Activated CD8-positive, alpha-beta T cell treated with anti-CD3 and anti-CD28 coated beads for 36 hours (primary cell): Measurements from ENCODE around the gene RAB25. TPM values are rescaled to one million over a fixed set of nuclear protein-coding genes. Genes with fewer than 3 reads are reported as not detected.

Source experiments
- ATAC-seq: fragments of 200-7000 bp; cut with Tn5 transposase; one replicate; pipeline ENCODE4 v1.10.0; 2021; ENCODE audit warnings: mild to moderate bottlenecking, moderate library complexity
- CTCF ChIA-PET: fragments of 350-600 bp; sonication (Branson Sonifier 250); formaldehyde crosslinking; loops from one replicate; lab custom pipeline; 2021; ENCODE audit warnings: antibody characterized with exemption; lab: Charles Lee
- POLR2A ChIA-PET: fragments of 350-600 bp; sonication (Branson Sonifier 250); formaldehyde crosslinking; loops from one replicate; lab custom pipeline; 2021; ENCODE audit warnings: antibody characterized with exemption; lab: Charles Lee
- DNase-seq: peaks from one replicate; pipeline ENCODE4 v3.0.0-alpha.2; 2020
- H3K27ac Mint-ChIP-seq: one replicate; pipeline ENCODE4 v1.8.0; 2021; ENCODE audit warnings: mild to moderate bottlenecking, mixed read lengths
- H3K27me3 Mint-ChIP-seq: one replicate; pipeline ENCODE4 v1.8.0; 2021; ENCODE audit warnings: mixed read lengths
- H3K36me3 Mint-ChIP-seq: one replicate; pipeline ENCODE4 v1.8.0; 2021; ENCODE audit warnings: low read depth, mixed read lengths
- H3K4me1 Mint-ChIP-seq: one replicate; pipeline ENCODE4 v1.8.0; 2021; ENCODE audit warnings: low read depth, mixed read lengths
- H3K4me3 Mint-ChIP-seq: one replicate; pipeline ENCODE4 v1.8.0; 2021; ENCODE audit warnings: mild to moderate bottlenecking, moderate library complexity, mixed read lengths
- H3K9me3 Mint-ChIP-seq: one replicate; pipeline ENCODE4 v1.8.0; 2021; ENCODE audit warnings: mixed read lengths
- intact Hi-C: fragments of 100-400 bp; cut with micrococcal nuclease; formaldehyde crosslinking; loops from one replicate; pipeline ENCODE4 v1.10.0; 2022
- total RNA-seq, 2 experiments: library from RNA; stranded (reverse); gene quantifications; one replicate each; pipeline ENCODE4 v1.2.3, GENCODE V29; 2021
- TF ChIP-seq, protein P1 (sequence below): fragments of 200-600 bp; IDR thresholded peaks from one replicate; pipeline ENCODE4 v1.8.0; 2022; ENCODE audit warnings: antibody characterized with exemption, mild to moderate bottlenecking

Gene RAB25
- total RNA-seq, 2 experiments from 2014 or later = 0.49 to 0.63 TPM

GRCh38 chr1:156020293-156021092 is 40.5 kb upstream of the RAB25 start, which contains the start of gene SSR2:
SSR2 (minus strand) TSS chr1:156020951; CDS start chr1:156020167, 784 bp downstream.
- peaks cover 4% of the 10 kb centered on the region for H3K27me3 Mint-ChIP-seq
- ChIA-PET CTCF (interaction anchor here (1.3 to 5.9 kb wide), 5 partner anchors 31 to 110 kb away, joined by 3 to 26 read pairs (median 5); no protein-coding TSS in a partner anchor), POLR2A (interaction anchor here (0.7 to 2.8 kb wide), 14 partner anchors 11 to 97 kb away, joined by 3 to 17 read pairs (median 3); partner anchors contain the start of gene LAMTOR2)
- peaks cover 22% of the 10 kb centered on the region for H3K4me1 Mint-ChIP-seq
- DNase-seq (peak; percentile 92), ATAC-seq (peak; percentile 100)
- peak within 1 kb of the TSS; percentile 94 for H3K27ac Mint-ChIP-seq
- H3K9me3 Mint-ChIP-seq = no peaks in the 10 kb centered on the region
- peaks cover 28% of the 10 kb centered on the region for H3K36me3 Mint-ChIP-seq
- TF ChIP-seq, protein P1, sequence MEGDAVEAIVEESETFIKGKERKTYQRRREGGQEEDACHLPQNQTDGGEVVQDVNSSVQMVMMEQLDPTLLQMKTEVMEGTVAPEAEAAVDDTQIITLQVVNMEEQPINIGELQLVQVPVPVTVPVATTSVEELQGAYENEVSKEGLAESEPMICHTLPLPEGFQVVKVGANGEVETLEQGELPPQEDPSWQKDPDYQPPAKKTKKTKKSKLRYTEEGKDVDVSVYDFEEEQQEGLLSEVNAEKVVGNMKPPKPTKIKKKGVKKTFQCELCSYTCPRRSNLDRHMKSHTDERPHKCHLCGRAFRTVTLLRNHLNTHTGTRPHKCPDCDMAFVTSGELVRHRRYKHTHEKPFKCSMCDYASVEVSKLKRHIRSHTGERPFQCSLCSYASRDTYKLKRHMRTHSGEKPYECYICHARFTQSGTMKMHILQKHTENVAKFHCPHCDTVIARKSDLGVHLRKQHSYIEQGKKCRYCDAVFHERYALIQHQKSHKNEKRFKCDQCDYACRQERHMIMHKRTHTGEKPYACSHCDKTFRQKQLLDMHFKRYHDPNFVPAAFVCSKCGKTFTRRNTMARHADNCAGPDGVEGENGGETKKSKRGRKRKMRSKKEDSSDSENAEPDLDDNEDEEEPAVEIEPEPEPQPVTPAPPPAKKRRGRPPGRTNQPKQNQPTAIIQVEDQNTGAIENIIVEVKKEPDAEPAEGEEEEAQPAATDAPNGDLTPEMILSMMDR = no peak
- intact Hi-C loops = loop anchor here (2.0 kb wide), 1 partner anchor 34 kb away; the partner anchor contains the start of gene LAMTOR2
- H3K4me3 Mint-ChIP-seq = peak within 1 kb of the TSS; percentile 82

DNA sequence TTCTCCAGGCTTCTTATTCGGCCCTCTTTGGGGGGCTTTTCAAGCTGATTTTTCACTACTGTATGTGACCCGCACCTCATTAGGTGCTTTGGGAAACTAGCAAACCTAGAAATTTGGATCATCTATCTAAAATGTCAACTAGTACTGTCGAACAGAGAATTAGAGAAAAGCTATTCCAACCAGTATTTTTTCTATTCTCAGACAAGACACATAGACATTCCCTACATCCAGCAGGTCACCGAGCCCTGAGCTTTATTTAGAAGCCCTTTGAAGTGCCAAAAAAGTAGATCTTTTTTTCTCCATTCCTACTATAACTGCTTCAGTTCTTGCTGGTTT is 39.9 kb upstream of the RAB25 start:
- H3K27ac Mint-ChIP-seq = peak overlapping the region; percentile 94
- H3K9me3 Mint-ChIP-seq = no peaks in the 10 kb centered on the region
- ChIA-PET POLR2A (interaction anchor here (0.5 to 2.8 kb wide), 12 partner anchors 11 to 279 kb away, joined by 3 to 17 read pairs (median 3); no protein-coding TSS in a partner anchor), CTCF (interaction anchor here (1.3 to 5.9 kb wide), 4 partner anchors 31 to 109 kb away, joined by 4 to 26 read pairs (median 6); no protein-coding TSS in a partner anchor)
- DNase-seq = no peak
- no peak for ATAC-seq
- intact Hi-C loops = loop anchor here (2.0 kb wide), 1 partner anchor 34 kb away; the partner anchor contains the start of gene LAMTOR2
- peak overlapping the region; percentile 82 for H3K4me3 Mint-ChIP-seq
- H3K27me3 Mint-ChIP-seq = peaks cover 5% of the 10 kb centered on the region
- peaks cover 25% of the 10 kb centered on the region for H3K4me1 Mint-ChIP-seq
- TF ChIP-seq, protein P1 = no peak
- H3K36me3 Mint-ChIP-seq = peaks cover 28% of the 10 kb centered on the region

DNA sequence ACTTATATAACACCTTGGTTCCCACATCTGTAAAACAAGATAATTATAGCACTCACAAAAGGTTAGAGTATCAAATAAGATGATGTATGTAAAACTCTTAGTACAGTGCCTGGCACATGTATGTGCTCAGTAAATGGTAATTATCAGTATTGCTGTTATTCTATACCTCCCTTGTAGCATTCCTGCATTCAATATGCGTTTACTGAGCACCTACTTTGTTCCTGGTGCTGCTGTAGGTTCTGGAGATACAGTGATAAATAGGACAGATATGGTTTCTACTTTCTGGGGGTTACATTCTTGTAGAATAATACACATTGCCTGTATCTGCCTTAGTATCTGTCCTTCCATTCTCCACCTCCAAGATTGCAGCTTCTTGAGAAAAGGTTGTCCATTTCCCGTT is 39.0 kb upstream of the RAB25 start:
- ChIA-PET POLR2A (interaction anchor here (0.6 to 2.0 kb wide), 6 partner anchors 9 to 88 kb away, joined by 3 to 5 read pairs (median 4); no protein-coding TSS in a partner anchor), CTCF (interaction anchor here (0.9 to 5.9 kb wide), 3 partner anchors 31 to 108 kb away, joined by 3 to 26 read pairs (median 4); no protein-coding TSS in a partner anchor)
- peak overlapping the region; percentile 26 for H3K4me3 Mint-ChIP-seq
- H3K9me3 Mint-ChIP-seq = no peaks in the 10 kb centered on the region
- peaks cover 25% of the 10 kb centered on the region for H3K36me3 Mint-ChIP-seq
- no peak for DNase-seq
- peaks cover 5% of the 10 kb centered on the region for H3K27me3 Mint-ChIP-seq
- H3K4me1 Mint-ChIP-seq = peaks cover 23% of the 10 kb centered on the region
- intact Hi-C loops = loop anchor here (2.0 kb wide), 1 partner anchor 33 kb away; the partner anchor contains the start of gene LAMTOR2
- no peak overlapping the region for H3K27ac Mint-ChIP-seq
- no peak for ATAC-seq
- TF ChIP-seq, protein P1 = no peak

DNA sequence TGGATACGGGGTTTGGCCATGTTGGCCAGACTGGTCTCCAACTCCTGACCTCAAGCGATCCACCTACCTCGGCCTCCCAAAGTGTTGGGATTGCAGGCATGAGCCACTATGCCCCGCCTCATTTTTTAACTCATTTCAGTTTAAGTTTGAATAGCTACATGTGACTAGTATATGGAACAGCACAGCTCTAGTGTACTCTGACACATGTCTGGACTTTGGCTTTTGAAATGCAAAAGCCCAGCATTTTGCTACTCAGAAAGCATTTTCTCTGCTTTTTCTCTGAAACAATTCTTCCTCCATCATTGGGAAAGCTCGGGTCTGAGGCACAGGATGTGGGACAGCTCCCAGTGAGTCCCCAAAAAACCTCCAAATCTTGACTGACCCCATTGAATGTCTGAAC is 36.2 kb upstream of the RAB25 start:
- ChIA-PET CTCF (interaction anchor here (0.9 to 2.5 kb wide), 5 partner anchors 10 to 71 kb away, joined by 3 to 21 read pairs (median 5); no protein-coding TSS in a partner anchor), POLR2A (no interaction called here)
- peaks cover 11% of the 10 kb centered on the region for H3K4me1 Mint-ChIP-seq
- TF ChIP-seq, protein P1 = no peak
- H3K9me3 Mint-ChIP-seq = no peaks in the 10 kb centered on the region
- ATAC-seq = no peak
- no peak for DNase-seq
- intact Hi-C loops = no loop called here
- H3K27ac Mint-ChIP-seq = no peak overlapping the region
- peaks cover 7% of the 10 kb centered on the region for H3K36me3 Mint-ChIP-seq
- H3K27me3 Mint-ChIP-seq = peaks cover 5% of the 10 kb centered on the region
- H3K4me3 Mint-ChIP-seq = no peak overlapping the region
